Ishikawa (cell line): ENCODE measurements around the gene DDX17.
A peak's percentile ranks its signal among the peaks of the same experiment; 100 is the strongest.

ENCODE experiments used
- CEBPB ChIP-seq: IDR thresholded peaks from 2 replicates; pipeline ENCODE4 v1.6.1; 2012
- CREB1 ChIP-seq: IDR thresholded peaks from 2 replicates; pipeline ENCODE4 v1.6.1; 2012; ENCODE audit warnings: low read depth
- EGR1 ChIP-seq: IDR thresholded peaks from 2 replicates; pipeline ENCODE4 v1.6.1; 2012
- EP300 ChIP-seq: IDR thresholded peaks from 2 replicates; pipeline ENCODE4 v1.6.1; 2012; ENCODE audit warnings: borderline replicate concordance
- FOXM1 ChIP-seq: IDR thresholded peaks from 2 replicates; pipeline ENCODE4 v1.6.1; 2012; ENCODE audit warnings: low read depth, borderline replicate concordance
- NFIC ChIP-seq: IDR thresholded peaks from 2 replicates; pipeline ENCODE4 v1.6.1; 2012
- RAD21 ChIP-seq: IDR thresholded peaks from 2 replicates; pipeline ENCODE4 v1.6.1; 2012; ENCODE audit warnings: low read depth
- TAF1 ChIP-seq: IDR thresholded peaks from 2 replicates; pipeline ENCODE4 v1.6.1; 2012; ENCODE audit warnings: low read depth, mild to moderate bottlenecking
- TCF12 ChIP-seq: IDR thresholded peaks from 2 replicates; pipeline ENCODE4 v1.6.1; 2012; ENCODE audit warnings: low read depth
- TEAD4 ChIP-seq: IDR thresholded peaks from 2 replicates; pipeline ENCODE4 v1.6.1; 2012
- YY1 ChIP-seq: IDR thresholded peaks from 2 replicates; pipeline ENCODE4 v1.6.1; 2012; ENCODE audit warnings: low read depth
- ZBTB7A ChIP-seq: IDR thresholded peaks from 2 replicates; pipeline ENCODE4 v1.6.1; 2012; ENCODE audit warnings: low read depth
- TF ChIP-seq, protein P1 (sequence below): IDR thresholded peaks from 2 replicates; pipeline ENCODE4 v1.6.1; 2012; ENCODE audit warnings: low read depth, mild to moderate bottlenecking
- TF ChIP-seq, protein P2 (sequence below): IDR thresholded peaks from 2 replicates; pipeline ENCODE4 v1.6.1; 2012
- TF ChIP-seq, protein P3 (sequence below): IDR thresholded peaks from 2 replicates; pipeline ENCODE4 v1.6.1; 2012

Gene DDX17

DNA sequence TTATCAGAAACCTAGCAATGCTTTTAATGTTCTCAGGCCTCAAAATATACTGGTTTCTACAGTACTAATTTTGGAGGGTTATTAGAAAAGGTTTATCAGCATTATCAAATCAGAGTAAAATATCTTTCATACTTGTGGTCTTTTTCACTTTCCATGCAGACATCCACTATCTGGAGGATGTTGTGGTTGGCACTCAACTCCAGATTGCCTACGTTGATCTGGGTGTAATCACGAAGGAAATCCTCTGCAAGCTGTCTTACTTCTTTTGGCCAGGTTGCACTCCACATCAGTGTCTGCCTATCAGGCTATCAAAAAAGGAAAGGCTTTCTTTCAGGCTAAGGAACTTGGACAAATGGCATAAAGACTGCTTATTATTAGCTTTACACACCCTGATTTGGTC is 11.6 kb downstream of the DDX17 start:
- TF ChIP-seq FOXM1 (no peak), EP300 (no peak), TEAD4 (no peak), YY1 (no peak), TCF12 (no peak), TAF1 (no peak), ZBTB7A (no peak), RAD21 (no peak), NFIC (no peak), EGR1 (no peak), CREB1 (no peak)
- TF ChIP-seq, protein P1, sequence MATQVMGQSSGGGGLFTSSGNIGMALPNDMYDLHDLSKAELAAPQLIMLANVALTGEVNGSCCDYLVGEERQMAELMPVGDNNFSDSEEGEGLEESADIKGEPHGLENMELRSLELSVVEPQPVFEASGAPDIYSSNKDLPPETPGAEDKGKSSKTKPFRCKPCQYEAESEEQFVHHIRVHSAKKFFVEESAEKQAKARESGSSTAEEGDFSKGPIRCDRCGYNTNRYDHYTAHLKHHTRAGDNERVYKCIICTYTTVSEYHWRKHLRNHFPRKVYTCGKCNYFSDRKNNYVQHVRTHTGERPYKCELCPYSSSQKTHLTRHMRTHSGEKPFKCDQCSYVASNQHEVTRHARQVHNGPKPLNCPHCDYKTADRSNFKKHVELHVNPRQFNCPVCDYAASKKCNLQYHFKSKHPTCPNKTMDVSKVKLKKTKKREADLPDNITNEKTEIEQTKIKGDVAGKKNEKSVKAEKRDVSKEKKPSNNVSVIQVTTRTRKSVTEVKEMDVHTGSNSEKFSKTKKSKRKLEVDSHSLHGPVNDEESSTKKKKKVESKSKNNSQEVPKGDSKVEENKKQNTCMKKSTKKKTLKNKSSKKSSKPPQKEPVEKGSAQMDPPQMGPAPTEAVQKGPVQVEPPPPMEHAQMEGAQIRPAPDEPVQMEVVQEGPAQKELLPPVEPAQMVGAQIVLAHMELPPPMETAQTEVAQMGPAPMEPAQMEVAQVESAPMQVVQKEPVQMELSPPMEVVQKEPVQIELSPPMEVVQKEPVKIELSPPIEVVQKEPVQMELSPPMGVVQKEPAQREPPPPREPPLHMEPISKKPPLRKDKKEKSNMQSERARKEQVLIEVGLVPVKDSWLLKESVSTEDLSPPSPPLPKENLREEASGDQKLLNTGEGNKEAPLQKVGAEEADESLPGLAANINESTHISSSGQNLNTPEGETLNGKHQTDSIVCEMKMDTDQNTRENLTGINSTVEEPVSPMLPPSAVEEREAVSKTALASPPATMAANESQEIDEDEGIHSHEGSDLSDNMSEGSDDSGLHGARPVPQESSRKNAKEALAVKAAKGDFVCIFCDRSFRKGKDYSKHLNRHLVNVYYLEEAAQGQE: no peak
- TF ChIP-seq, protein P2, sequence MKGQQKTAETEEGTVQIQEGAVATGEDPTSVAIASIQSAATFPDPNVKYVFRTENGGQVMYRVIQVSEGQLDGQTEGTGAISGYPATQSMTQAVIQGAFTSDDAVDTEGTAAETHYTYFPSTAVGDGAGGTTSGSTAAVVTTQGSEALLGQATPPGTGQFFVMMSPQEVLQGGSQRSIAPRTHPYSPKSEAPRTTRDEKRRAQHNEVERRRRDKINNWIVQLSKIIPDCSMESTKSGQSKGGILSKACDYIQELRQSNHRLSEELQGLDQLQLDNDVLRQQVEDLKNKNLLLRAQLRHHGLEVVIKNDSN: no peak

DNA sequence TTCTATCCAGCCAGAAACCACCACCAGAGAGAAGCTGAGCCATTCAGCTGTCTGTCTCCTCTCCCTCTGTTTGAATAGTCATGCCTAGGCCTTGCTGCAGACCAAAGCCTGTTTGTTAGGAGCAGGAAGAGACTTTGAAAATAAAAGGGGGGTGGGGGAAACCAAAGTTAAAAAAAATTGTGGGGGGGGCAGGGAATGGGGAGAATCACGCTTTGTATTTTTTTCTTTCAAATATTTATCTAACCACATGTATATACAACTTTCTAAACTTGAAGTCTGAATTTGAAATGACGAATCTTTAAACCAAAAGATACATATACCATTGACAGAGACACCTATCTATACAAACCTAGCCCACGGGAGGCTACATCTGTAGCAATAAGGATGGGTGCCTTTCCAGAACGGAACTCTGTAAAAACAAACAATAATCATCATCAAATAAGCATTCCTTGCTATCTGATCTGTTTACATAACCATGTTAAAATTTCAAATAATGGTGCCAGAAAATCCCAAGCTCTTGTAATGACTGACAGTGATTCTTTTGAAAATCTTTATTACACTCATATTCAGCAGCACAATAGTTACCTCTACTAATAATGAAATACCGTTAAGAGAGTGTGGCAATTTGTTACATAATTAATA is 14.3 kb downstream of the DDX17 start:
- TF ChIP-seq TAF1 (no peak), EP300 (no peak), NFIC (no peak), RAD21 (no peak), CEBPB (no peak), TEAD4 (no peak), YY1 (no peak), ZBTB7A (no peak), EGR1 (no peak), FOXM1 (no peak), CREB1 (no peak), TCF12 (no peak)
- TF ChIP-seq, protein P3, sequence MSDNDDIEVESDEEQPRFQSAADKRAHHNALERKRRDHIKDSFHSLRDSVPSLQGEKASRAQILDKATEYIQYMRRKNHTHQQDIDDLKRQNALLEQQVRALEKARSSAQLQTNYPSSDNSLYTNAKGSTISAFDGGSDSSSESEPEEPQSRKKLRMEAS: no peak
- TF ChIP-seq, protein P1: no peak
- TF ChIP-seq, protein P2: no peak

DNA sequence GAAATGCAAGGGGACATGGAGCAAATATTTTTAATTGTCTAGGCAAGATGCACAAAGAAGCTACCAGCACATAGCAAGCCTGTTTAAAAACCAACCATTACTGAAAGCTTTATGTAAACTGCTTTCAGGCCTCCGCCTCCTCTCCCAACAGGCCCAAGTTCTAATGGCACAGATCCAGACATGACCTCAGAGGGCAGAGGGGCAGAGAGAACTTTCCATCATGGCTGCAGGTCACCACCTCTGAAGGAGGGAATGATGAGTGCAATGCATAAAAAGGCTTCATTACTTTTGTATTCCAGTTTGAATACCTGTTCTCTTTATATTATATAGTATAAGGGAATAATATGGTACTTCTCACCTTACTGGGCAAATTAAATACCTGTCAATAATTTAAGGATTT is 15.2 kb downstream of the DDX17 start:
- TF ChIP-seq TCF12 (no peak), YY1 (0 out of 2 replicates have a peak, but pooled peaks have one; percentile 19), ZBTB7A (no peak), NFIC (peak; percentile 53)

DNA sequence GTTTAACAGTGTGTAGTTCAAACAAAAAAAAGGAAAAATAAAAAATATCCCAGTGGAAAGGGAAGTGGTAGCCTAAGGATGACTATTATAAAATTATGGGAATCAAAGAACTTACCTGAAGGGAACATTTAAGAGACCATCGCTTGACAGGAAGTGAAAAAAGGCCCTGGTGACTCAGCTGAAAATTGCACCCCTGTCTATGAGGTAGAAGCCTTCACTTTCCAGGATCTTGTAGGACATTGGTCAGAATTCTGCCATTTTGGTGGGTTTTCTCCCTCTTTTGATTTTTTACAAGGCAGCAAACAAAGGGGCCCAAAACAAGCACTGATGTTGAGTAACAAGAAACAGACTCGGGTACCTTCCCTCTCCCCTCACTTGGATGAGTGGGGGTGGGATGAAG is 15.6 kb downstream of the DDX17 start:
- TF ChIP-seq, protein P2: no peak
- no peak for TF ChIP-seq TAF1

DNA sequence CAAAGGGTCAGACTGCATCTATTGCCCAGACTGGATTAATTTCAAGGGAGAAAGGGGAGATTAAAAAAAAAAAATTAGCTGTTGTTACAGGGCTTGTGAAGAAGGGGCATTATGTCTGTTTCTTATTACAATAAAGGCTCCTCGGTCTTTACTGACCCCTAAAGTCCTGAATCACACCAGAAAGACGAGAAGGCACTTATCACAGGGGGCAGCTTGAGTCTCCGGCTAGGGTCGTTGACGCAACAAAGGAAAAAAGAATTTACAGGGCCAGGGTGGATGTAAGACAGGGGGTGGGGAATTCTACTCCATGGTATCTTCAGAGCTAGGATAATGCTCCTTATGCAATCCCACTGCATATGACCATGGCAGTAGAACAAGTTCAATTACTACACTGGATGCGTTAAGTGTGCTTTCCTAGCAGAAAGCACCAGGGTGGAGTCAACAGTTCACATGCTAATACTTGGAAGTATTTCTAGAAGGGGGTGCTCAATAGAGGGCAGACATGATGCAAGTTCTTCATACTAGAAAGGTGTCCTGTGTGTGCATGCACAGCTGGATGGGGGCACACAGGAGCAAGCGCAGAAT is 16.5 kb downstream of the DDX17 start:
- TF ChIP-seq EGR1 (no peak), CREB1 (no peak), ZBTB7A (no peak), TCF12 (no peak), YY1 (no peak), TEAD4 (no peak), RAD21 (no peak), FOXM1 (no peak), CEBPB (no peak), EP300 (no peak), NFIC (no peak), TAF1 (no peak)
- TF ChIP-seq, protein P1: no peak
- TF ChIP-seq, protein P3: no peak
- TF ChIP-seq, protein P2: no peak
